Skeletal muscle tissue (tissue), 4 donors: Measurements from ENCODE around the gene ARHGEF40. TPM values are rescaled to one million over a fixed set of nuclear protein-coding genes. Genes with fewer than 3 reads are reported as not detected.

Experiments used
- H3K27ac ChIP-seq: one replicate; pipeline ENCODE4 v1.7.0; 2013; ENCODE audit warnings: mild to moderate bottlenecking, low read depth, low read length, inconsistent platforms
- H3K27me3 ChIP-seq, 3 donors: one replicate each; pipeline ENCODE4 v1.7.0; 2013; ENCODE audit warnings: low read length in 3 of 3; ENCODE audit not compliant: control insufficient read depth in 3 of 3, insufficient read depth in 3 of 3
- H3K36me3 ChIP-seq, 3 donors: one replicate each; pipeline ENCODE4 v1.7.0; 2013; ENCODE audit warnings: low read length in 3 of 3; ENCODE audit not compliant: control insufficient read depth in 3 of 3, insufficient read depth in 3 of 3
- H3K4me1 ChIP-seq, 3 donors: one replicate each; pipeline ENCODE4 v1.7.0; 2013; ENCODE audit warnings: low read length in 3 of 3, mild to moderate bottlenecking in 3 of 3; ENCODE audit not compliant: control insufficient read depth in 3 of 3, insufficient read depth in 3 of 3
- H3K4me3 ChIP-seq, 3 donors: one replicate each; pipeline ENCODE4 v1.7.0; 2013; ENCODE audit warnings: low read length in 3 of 3
- H3K9ac ChIP-seq, 3 donors: one replicate each; pipeline ENCODE4 v1.7.0; 2013; ENCODE audit warnings: low read length in 3 of 3, mild to moderate bottlenecking in 3 of 3, moderate library complexity in 2 of 3, low read depth in 1 of 3
- H3K9me3 ChIP-seq, 3 donors: one replicate each; pipeline ENCODE4 v1.7.0; 2013; ENCODE audit warnings: low read length in 3 of 3; ENCODE audit not compliant: control insufficient read depth in 3 of 3
- total RNA-seq: library from RNA; depleted of rRNA; stranded (reverse); fragments of >200 nt; gene quantifications from one replicate; pipeline ENCODE4 v1.2.3, GENCODE V29; 2014
- donor health status: Osteomylitis.

The ARHGEF40 gene
- total RNA-seq, 1 donor from 2014 or later, result 32.4 TPM

GRCh38 chr14:21103411-21103709 is 33.3 kb downstream of the ARHGEF40 start:
- peaks cover 36 to 53% (median 43%) of the 10 kb centered on the region in 3 donors for H3K4me1 ChIP-seq
- peak overlapping the region; percentile 75 to 98 (median 88) for H3K4me3 ChIP-seq

GRCh38 chr14:21103710-21104447 is 33.8 kb downstream of the ARHGEF40 start:
- Histone ChIP-seq H3K27ac (peak overlapping the region; percentile 98), H3K4me3 (peak overlapping the region; percentile 77 to 98 (median 88)), H3K9me3 (no peaks in the 10 kb centered on the region), H3K4me1 (peaks cover 34 to 52% (median 39%) of the 10 kb centered on the region in 3 donors), H3K9ac (peak overlapping the region; percentile 90 to 99 (median 90)), H3K36me3 (no peaks in the 10 kb centered on the region), H3K27me3 (no peaks in the 10 kb centered on the region)

More at GRCh38 chr14:21103411-21103709, 33.3 kb downstream of the ARHGEF40 start:
- Histone ChIP-seq H3K27ac (peak overlapping the region; percentile 98), H3K36me3 (no peaks in the 10 kb centered on the region), H3K9ac (peak overlapping the region; percentile 90 to 99 (median 90)), H3K27me3 (no peaks in the 10 kb centered on the region), H3K9me3 (no peaks in the 10 kb centered on the region)

DNA sequence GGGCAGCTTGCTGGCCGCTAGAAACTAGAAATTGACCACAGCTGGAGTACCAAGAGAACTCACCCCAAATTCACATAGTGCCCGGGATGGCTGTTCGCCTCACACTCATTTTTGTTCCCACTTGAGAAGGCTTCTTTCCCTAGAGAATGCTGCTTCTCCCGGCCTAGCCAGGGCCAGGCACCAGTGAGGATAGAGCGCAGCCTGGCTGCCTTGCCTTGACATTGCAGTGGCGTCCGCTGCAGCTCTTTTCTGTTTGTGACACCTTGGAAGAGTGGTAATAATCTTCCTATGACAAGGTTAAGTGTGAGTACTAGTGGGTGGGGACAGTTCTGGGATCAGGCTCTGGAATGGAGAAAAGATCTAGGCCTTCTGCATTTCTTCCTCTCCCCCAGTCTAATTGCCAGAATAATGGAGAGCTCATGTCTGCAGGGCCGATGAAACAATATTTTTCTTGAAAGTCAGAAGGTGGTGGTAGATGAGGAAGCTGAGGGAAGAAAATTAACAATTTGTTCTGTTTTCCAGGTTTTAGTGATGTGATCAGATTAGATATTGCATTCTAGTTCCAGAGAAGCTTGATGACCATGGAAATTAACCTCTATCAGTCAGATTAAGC is 34.5 kb downstream of the ARHGEF40 start:
- Histone ChIP-seq H3K4me1 (peaks cover 28 to 45% (median 33%) of the 10 kb centered on the region in 3 donors), H3K27me3 (no peaks in the 10 kb centered on the region), H3K27ac (peak overlapping the region; percentile 98), H3K36me3 (no peaks in the 10 kb centered on the region), H3K9ac (peak overlapping the region; percentile 90 to 99 (median 90)), H3K9me3 (no peaks in the 10 kb centered on the region), H3K4me3 (peak overlapping the region; percentile 77 to 98 (median 88))

GRCh38 chr14:21105095-21105494 is 35.0 kb downstream of the ARHGEF40 start:
- H3K27me3 ChIP-seq, result no peaks in the 10 kb centered on the region
- peak overlapping the region; percentile 98 for H3K27ac ChIP-seq
- H3K4me1 ChIP-seq, result peaks cover 27 to 48% (median 32%) of the 10 kb centered on the region in 3 donors
- no peaks in the 10 kb centered on the region for H3K9me3 ChIP-seq
- no peaks in the 10 kb centered on the region for H3K36me3 ChIP-seq
- H3K9ac ChIP-seq, result peak overlapping the region; percentile 90 to 99 (median 90)
- H3K4me3 ChIP-seq, result peak overlapping the region; percentile 77 to 98 (median 88)

DNA sequence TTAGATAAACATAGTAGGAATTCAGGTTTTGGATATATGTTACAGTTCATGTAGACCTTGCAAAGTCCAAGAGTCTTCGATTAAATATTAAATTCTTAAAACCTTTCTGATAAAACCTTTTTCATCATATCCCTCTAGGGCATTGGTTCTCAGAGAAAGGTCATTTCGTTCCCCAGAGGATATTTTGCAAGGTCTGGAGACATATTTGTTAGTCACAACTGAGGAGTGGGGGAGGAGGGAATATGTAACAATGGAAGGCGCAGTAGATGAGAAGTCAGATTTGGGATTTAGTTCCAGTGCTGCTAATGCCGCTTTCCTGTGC is 36.0 kb downstream of the ARHGEF40 start:
- peak overlapping the region; percentile 58 for H3K27ac ChIP-seq
- no peaks in the 10 kb centered on the region for H3K9me3 ChIP-seq
- no peaks in the 10 kb centered on the region for H3K27me3 ChIP-seq
- peak overlapping the region; percentile 21 to 70 (median 70) for H3K9ac ChIP-seq
- no peaks in the 10 kb centered on the region for H3K36me3 ChIP-seq
- peaks cover 27 to 49% (median 32%) of the 10 kb centered on the region in 3 donors for H3K4me1 ChIP-seq
- peak overlapping the region; percentile 25 to 70 (median 39) for H3K4me3 ChIP-seq

DNA sequence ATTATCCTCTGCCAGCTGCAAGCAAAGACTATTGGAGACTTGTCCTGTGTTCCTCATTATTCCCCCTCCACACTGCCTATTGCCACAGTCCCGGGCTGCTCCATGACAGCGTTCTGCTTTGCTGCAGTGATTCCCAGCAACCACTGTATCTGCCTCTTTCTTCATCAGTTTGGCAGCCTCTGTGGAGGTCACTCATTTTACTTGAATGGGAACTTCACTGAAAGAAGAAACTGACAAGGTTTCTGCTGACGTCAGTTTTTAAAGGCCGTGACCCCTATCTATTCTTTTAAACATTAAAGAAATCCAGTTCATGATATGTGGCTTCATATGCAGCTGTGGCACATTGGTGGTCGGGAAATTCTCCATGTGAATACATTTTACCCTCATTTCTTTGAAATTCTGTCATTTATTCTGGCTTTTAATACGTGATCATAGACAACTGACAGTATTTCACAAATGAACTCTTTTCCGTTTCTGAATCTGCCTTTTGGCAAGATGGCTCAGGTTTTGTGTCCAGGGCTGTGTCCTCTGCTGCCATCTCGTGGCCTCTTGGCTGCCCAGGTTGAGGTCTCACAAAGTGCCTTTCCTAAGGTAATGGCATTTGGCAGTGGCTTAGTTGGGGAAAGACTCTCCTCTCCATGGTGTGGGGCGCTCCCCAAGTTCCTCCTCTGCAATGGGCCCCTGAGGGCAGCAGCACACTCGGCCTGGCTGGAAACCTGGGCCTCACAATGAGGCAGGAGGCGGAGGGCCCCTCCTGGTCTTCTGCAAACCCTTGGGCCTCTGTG is 36.6 kb downstream of the ARHGEF40 start:
- H3K27me3 ChIP-seq, result no peaks in the 10 kb centered on the region
- peaks cover 27 to 49% (median 32%) of the 10 kb centered on the region in 3 donors for H3K4me1 ChIP-seq
- peak overlapping the region; percentile 62 to 70 (median 70) for H3K9ac ChIP-seq
- H3K9me3 ChIP-seq, result no peaks in the 10 kb centered on the region
- H3K27ac ChIP-seq, result peak overlapping the region; percentile 58
- no peaks in the 10 kb centered on the region for H3K36me3 ChIP-seq
- peak overlapping the region; percentile 35 to 70 (median 39) for H3K4me3 ChIP-seq

- peak overlapping the region in 1 of 3 donors; percentile 39 for H3K4me3 ChIP-seq
- H3K9me3 ChIP-seq, result no peaks in the 10 kb centered on the region
- H3K4me1 ChIP-seq, result peaks cover 27 to 46% (median 32%) of the 10 kb centered on the region in 3 donors
- peak overlapping the region; percentile 58 for H3K27ac ChIP-seq
- no peaks in the 10 kb centered on the region for H3K36me3 ChIP-seq
- H3K9ac ChIP-seq, result peak overlapping the region in 1 of 3 donors; percentile 70
- H3K27me3 ChIP-seq, result no peaks in the 10 kb centered on the region
Observed at GRCh38 chr14:21107283-21107800, 37.2 kb downstream of the ARHGEF40 start.

- Histone ChIP-seq H3K4me3 (no peak overlapping the region), H3K9ac (no peak overlapping the region), H3K27me3 (no peaks in the 10 kb centered on the region), H3K4me1 (peaks cover 21 to 34% (median 25%) of the 10 kb centered on the region in 3 donors), H3K9me3 (no peaks in the 10 kb centered on the region), H3K27ac (no peak overlapping the region), H3K36me3 (no peaks in the 10 kb centered on the region)
Observed at GRCh38 chr14:21108791-21109190, 38.7 kb downstream of the ARHGEF40 start.

GRCh38 chr14:21109377-21110138 is 39.5 kb downstream of the ARHGEF40 start:
- Histone ChIP-seq H3K9ac (no peak overlapping the region), H3K4me3 (no peak overlapping the region), H3K27ac (no peak overlapping the region), H3K27me3 (no peaks in the 10 kb centered on the region), H3K9me3 (no peaks in the 10 kb centered on the region), H3K4me1 (peaks cover 18 to 28% (median 21%) of the 10 kb centered on the region in 3 donors), H3K36me3 (no peaks in the 10 kb centered on the region)
